Endothelial cell of umbilical vein (primary cell): ENCODE results near the gene RFPL1. TPM values are rescaled to one million over a fixed set of nuclear protein-coding genes. Genes with fewer than 3 reads are reported as not detected.

ENCODE experiments used
- BruUV-seq: library from RNA; stranded (reverse); fragments of 400-500 nt; replicated peaks from 2 replicates; lab custom pipeline; 2021; lab: Mats Ljungman, UMichigan
- CTCF ChIA-PET: fragments of 300-600, 350-600 bp; sonication (Branson Sonifier 250); formaldehyde crosslinking; loops from one replicate; lab custom pipeline; 2021; ENCODE audit warnings: antibody characterized with exemption, inconsistent platforms; lab: Charles Lee
- POLR2A ChIA-PET: fragments of 300-600, 350-600 bp; sonication (Branson Sonifier 250); formaldehyde crosslinking; loops from one replicate; lab custom pipeline; 2021; ENCODE audit warnings: antibody characterized with exemption, inconsistent platforms; lab: Charles Lee
- DNase-seq: peaks from one replicate; pipeline ENCODE4 v3.0.0-alpha.2; 2011; ENCODE audit warnings: low read depth, low spot score
- FAIRE-seq: peaks from 2 replicates; lab custom pipeline; 2011; peaks lifted over from hg19 to GRCh38; lab: Jason Lieb, UNC
- H2AFZ ChIP-seq: 2 replicates; pipeline ENCODE4 v1.6.0; 2012; ENCODE audit warnings: low read depth, low read length, control low read depth, inconsistent platforms
- H3K27ac ChIP-seq: 2 replicates; pipeline ENCODE4 v1.5.1; 2011; ENCODE audit warnings: low read depth, mild to moderate bottlenecking, control low read depth, low read length, moderate library complexity; ENCODE audit not compliant: insufficient read depth
- H3K27me3 ChIP-seq, 2 experiments: 2 replicates each; pipeline versions ENCODE4 v1.6.0 to v1.6.1; 2011; ENCODE audit warnings: low read length in 2 of 2, mixed read lengths in 1 of 2; ENCODE audit not compliant: control insufficient read depth in 2 of 2, insufficient read depth in 2 of 2
- H3K36me3 ChIP-seq, 2 experiments: 2 replicates in 1 of 2; 3 replicates in 1 of 2; pipeline ENCODE4 v1.5.1; 2011; ENCODE audit warnings: low read length in 2 of 2, mild to moderate bottlenecking in 1 of 2, moderate library complexity in 1 of 2; ENCODE audit not compliant: control insufficient read depth in 2 of 2, insufficient read depth in 2 of 2; ENCODE audit errors: extremely low read depth in 1 of 2
- H3K4me1 ChIP-seq: 3 replicates; pipeline ENCODE4 v1.5.1; 2011; ENCODE audit warnings: mild to moderate bottlenecking, low read length; ENCODE audit not compliant: control insufficient read depth, insufficient read depth; ENCODE audit errors: extremely low read depth
- H3K4me2 ChIP-seq: 2 replicates; pipeline ENCODE4 v1.6.1; 2011; ENCODE audit warnings: low read length, control low read depth, mixed read lengths; ENCODE audit not compliant: insufficient read depth
- H3K4me3 ChIP-seq, 3 experiments: fragments of 200-600 bp in 1 of 3; sonication (generic), shearing (Covaris generic) in 1 of 3; replicated peaks in 1 of 3; 2 replicates each; pipeline ENCODE4 v1.5.1; 2011 to 2016; ENCODE audit warnings: control low read depth in 3 of 3, low read length in 3 of 3, mild to moderate bottlenecking in 2 of 3, inconsistent platforms in 1 of 3, low read depth in 1 of 3, moderate library complexity in 1 of 3; ENCODE audit not compliant: insufficient read depth in 1 of 3
- H3K79me2 ChIP-seq: 2 replicates; pipeline ENCODE4 v1.6.0; 2012; ENCODE audit warnings: low read length, inconsistent platforms; ENCODE audit not compliant: control insufficient read depth, insufficient read depth
- H3K9ac ChIP-seq: replicated peaks from 2 replicates; pipeline ENCODE3; 2011; ENCODE audit warnings: low read length, control low read depth; ENCODE audit not compliant: insufficient read depth; ENCODE audit errors: extremely low read depth
- H3K9me1 ChIP-seq: replicated peaks from 3 replicates; pipeline ENCODE4 v1.6.0; 2011; ENCODE audit warnings: mild to moderate bottlenecking, low read length; ENCODE audit not compliant: control insufficient read depth, insufficient read depth; ENCODE audit errors: extremely low read depth
- H3K9me3 ChIP-seq: replicated peaks from 2 replicates; pipeline ENCODE4 v1.5.1; 2012; ENCODE audit warnings: low read length, inconsistent platforms; ENCODE audit not compliant: control insufficient read depth, insufficient read depth
- H4K20me1 ChIP-seq: replicated peaks from 2 replicates; pipeline ENCODE3; 2011; ENCODE audit warnings: mild to moderate bottlenecking, low read length; ENCODE audit not compliant: control insufficient read depth, insufficient read depth; ENCODE audit errors: extremely low read depth
- CTCF ChIP-seq, 2 donors: IDR thresholded peaks; 1 replicate in 1 of 2; 2 replicates in 1 of 2; pipeline ENCODE4 v1.5.1; 2011; ENCODE audit warnings: low read length in 2 of 2, mild to moderate bottlenecking in 2 of 2, moderate library complexity in 2 of 2, control low read depth in 1 of 2, inconsistent platforms in 1 of 2, low read depth in 1 of 2; ENCODE audit not compliant: insufficient read depth in 1 of 2; ENCODE audit errors: extremely low read depth in 1 of 2
- GATA2 ChIP-seq: IDR thresholded peaks from 2 replicates; pipeline ENCODE4 v1.7.0; 2011; ENCODE audit warnings: low read depth, mild to moderate bottlenecking, moderate library complexity, mixed read lengths, low read length; ENCODE audit not compliant: insufficient read length, insufficient read depth
- MAX ChIP-seq: IDR thresholded peaks from 2 replicates; pipeline ENCODE4 v1.6.1; 2011; ENCODE audit not compliant: insufficient read depth, insufficient read length
- POLR2A ChIP-seq: IDR thresholded peaks from 2 replicates; pipeline ENCODE4 v1.6.1; 2012; ENCODE audit warnings: low read depth, mild to moderate bottlenecking, control low read depth, low read length
- dilution Hi-C: fragments of 300-500 bp; cut with MboI; formaldehyde crosslinking; loops from one replicate; pipeline ENCODE4 v1.15.0; 2019; ENCODE audit warnings: low sequenced_read_pairs; ENCODE audit not compliant: extremely low pct_ligation_motif_present
- intact Hi-C: fragments of 100-400 bp; cut with micrococcal nuclease; formaldehyde crosslinking; loops from one replicate; pipeline ENCODE4 v1.10.0; 2022
- polyA plus RNA-seq, 4 experiments: library from polyadenylated mRNA; depleted of rRNA in 3 of 4; stranded (reverse) in 3 of 4; unstranded in 1 of 4; fragments of >200 nt; gene quantifications; 2 replicates each; pipeline versions ENCODE4 v1.2.1 to v1.2.3, GENCODE V29; 2011 to 2012; ENCODE audit warnings: missing spikeins in 1 of 4
- total RNA-seq: library from RNA; stranded (reverse); gene quantifications from 2 replicates; pipeline ENCODE4 v1.2.3, GENCODE V29; 2021

The RFPL1 gene
- total and polyA plus RNA-seq, 2 donors (not counting 3 experiments of a cell fraction or from before 2014, with no cell fraction given): not detected

- Histone ChIP-seq H3K4me3 (no peak overlapping the region), H3K4me2 (no peak overlapping the region), H3K36me3 (no peaks in the 10 kb centered on the region), H3K4me1 (no peaks in the 10 kb centered on the region), H2AFZ (no peak overlapping the region), H3K27me3 (peaks cover 0 to 2% of the 10 kb centered on the region in 2 experiments), H3K9me3 (no peaks in the 10 kb centered on the region), H4K20me1 (no peaks in the 10 kb centered on the region), H3K27ac (no peak overlapping the region), H3K9me1 (no peaks in the 10 kb centered on the region), H3K9ac (no peak overlapping the region), H3K79me2 (no peaks in the 10 kb centered on the region)
- POLR2A ChIA-PET: interaction anchor here (0.6 kb wide), 1 partner anchor 658 kb away, joined by 5 read pairs; no protein-coding TSS in a partner anchor
- TF ChIP-seq GATA2: no peak
- TF ChIP-seq CTCF (IDR thresholded peaks at IDR 0.05; ENCODE audit: extremely low read depth in 1 of 2, insufficient read depth in 1 of 2, low read depth in 1 of 2, low read length in 2 of 2): peak; percentile 73 to 78
- BruUV-seq: no TSS peak
- peak; percentile 87 for FAIRE-seq
- CTCF ChIA-PET: interaction anchor here (0.6 to 1.7 kb wide), 10 partner anchors 10 to 295 kb away, joined by 3 to 14 read pairs (median 4); partner anchors contain the start of gene THOC5
- DNase-seq: peak; percentile 83
- dilution Hi-C loops (no loop called here), intact Hi-C loops (loop anchor here (2.0 to 5.0 kb wide), 3 partner anchors 107 to 694 kb away; no protein-coding TSS in a partner anchor)
Observed at GRCh38 chr22:29394931-29395581, 43.3 kb upstream of the RFPL1 start.

GRCh38 chr22:29396126-29396525, 42.3 kb upstream of the RFPL1 start:
- Histone ChIP-seq H3K4me2 (no peak overlapping the region), H2AFZ (no peak overlapping the region), H3K27me3 (peaks cover 2 to 3% of the 10 kb centered on the region in 2 experiments), H3K9ac (no peak overlapping the region), H3K9me1 (no peaks in the 10 kb centered on the region), H3K36me3 (no peaks in the 10 kb centered on the region), H4K20me1 (no peaks in the 10 kb centered on the region), H3K9me3 (no peaks in the 10 kb centered on the region), H3K79me2 (no peaks in the 10 kb centered on the region), H3K4me3 (no peak overlapping the region), H3K27ac (no peak overlapping the region), H3K4me1 (no peaks in the 10 kb centered on the region)
- no peak for DNase-seq
- no TSS peak for BruUV-seq
- intact Hi-C loops (loop anchor here (5.0 kb wide), 2 partner anchors 106 to 126 kb away; no protein-coding TSS in a partner anchor), dilution Hi-C loops (no loop called here)
- POLR2A ChIA-PET: no interaction called here
- CTCF ChIA-PET: interaction anchor here (1.0 to 1.7 kb wide), 8 partner anchors 11 to 294 kb away, joined by 3 to 14 read pairs (median 4); partner anchors contain the start of gene THOC5
- no peak for TF ChIP-seq POLR2A
- no peak for TF ChIP-seq MAX
- no peak for FAIRE-seq
